Left forelimb (tissue), 1 donor: Measurements from ENCODE around the gene FBXO9.

ENCODE experiments used
- DNase-seq: peaks from one replicate; pipeline ENCODE4 v3.0.0-alpha.2; 2018; ENCODE audit warnings: low spot score

Gene FBXO9

DNA sequence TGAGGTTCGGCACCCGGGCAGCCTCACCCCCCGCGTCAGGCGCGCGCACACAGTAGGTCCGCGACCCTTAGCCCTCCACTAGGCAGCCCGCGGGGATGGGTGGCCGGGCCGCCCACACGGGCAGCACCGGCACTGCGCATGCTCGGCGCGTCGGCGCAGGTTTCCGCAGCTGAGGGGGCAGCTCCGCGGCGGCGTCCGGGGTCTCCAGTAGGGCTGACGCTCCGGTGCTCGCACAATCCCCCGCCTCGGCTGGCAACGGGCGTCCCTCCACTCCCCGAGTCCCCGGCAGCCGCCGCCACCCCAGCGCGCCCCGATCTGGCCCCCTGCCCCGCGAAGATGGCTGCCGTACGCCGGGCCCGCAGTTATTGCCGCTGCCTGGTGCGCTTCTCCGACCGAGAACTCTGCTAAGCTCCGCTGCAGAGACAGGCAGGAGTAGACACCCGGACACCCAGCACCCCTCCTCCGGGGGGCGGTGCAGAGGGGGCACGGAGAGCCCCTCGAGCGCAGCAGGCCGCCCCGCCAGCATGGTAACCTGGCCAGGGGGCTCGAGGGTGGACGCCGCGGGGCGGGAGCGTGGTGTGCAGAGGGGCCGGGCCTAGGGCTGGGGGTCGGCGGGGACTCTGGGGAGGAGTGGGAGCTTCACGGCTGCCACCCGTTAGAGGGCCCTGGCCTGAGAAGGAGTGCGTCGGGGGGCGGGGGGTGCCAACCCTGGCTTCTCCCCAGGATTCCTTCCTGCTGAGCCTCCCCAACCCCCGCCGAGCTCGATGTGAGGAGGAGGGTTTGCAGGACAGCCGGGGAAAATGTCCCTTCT, at the start of gene FBXO9:
Gene FBXO9, plus strand, starts transcription at position 139 of the 811 bp plus-strand sequence. Its CDS starts 386 bp downstream, at position 525.
- peak; percentile 92 for DNase-seq

DNA sequence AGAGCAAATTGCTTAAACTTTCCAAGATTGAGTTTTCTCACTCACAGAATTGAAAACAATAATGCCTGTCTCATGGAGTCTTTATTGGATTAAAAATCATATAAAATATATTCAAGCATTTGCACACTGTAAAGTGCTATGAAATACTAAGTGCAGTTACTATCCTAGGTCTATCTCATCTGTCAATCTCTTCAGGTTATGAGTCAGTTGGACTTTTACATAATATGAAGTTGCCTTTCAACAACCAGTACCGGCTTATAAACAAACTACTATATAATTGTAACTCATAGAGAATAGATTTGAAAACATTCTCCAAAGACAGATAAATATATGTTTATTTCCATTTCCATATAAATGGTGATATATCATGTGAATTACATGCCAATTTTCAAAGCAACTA, 49.7 kb upstream of the FBXO9 start:
- DNase-seq: no peak

DNA sequence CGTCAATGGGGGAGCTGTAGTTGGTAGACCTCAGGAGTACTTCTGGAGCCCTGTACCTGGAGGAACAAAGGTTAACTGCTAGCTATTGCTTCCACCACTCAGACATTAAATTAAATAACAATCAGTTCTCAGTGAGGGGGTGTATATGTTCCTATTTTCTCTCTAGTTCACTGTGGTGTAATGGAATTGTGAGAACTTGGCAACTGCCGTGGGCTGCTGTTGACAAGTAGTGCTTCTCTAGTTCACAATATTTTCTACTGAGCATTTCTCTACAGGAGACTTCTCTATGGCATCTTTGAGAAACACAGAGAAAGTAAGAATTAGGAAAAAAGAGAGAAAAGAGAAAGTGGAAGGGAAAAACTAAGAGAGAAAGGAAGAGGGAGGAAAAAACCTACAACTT, 46.8 kb upstream of the FBXO9 start:
- no peak for DNase-seq

DNA sequence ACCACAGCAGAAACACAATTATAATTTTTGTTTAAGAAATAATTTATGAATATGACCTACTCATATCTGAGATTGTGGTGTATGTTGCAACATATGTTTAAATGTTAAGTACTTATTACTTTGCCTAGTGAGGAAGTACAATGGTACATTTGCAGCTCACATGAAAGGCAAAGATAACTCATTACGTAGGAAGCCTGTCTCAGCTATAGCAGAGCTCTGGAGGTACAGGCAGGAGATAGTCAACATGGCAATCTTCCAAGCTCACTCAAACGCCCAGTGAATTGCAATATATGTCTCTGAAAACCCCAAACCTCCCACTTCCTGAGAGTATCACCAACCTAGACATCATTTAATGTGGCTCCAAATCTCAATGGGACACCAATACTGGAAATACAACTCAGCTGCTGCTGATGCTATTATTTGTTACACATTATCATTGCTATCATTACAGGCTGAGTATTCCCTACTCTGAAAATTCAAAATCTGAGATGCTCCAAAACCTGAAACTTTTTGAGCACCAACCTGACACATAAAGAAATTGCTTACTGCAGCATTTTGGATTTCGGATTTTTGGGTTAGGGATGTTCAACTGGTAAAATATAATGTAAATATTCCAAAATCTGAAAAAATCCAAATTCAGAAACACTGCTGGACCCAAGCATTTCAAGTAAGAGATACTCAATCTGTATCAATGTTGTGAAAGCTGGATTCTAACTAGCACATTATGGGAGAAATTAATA, 45.0 kb upstream of the FBXO9 start:
- DNase-seq: no peak

DNA sequence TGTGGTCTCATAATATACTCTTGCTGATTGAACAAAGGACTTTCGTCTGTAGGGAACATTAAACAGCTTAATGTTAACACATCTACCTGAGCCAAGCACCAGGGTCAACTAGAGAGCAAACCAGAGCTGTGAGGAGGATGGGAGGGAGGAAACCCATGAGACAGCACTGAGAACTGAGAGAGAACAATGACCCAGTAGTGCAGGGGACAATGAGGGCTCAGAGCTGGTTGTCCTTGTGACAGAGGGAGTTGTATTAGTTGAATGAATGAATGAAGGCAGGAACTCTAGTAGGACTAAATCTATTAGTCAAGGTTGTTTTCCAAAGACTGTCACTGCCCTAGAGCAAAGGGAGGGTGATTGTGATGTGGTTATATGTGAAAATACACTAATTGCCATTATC, 41.9 kb upstream of the FBXO9 start:
- DNase-seq: no peak

DNA sequence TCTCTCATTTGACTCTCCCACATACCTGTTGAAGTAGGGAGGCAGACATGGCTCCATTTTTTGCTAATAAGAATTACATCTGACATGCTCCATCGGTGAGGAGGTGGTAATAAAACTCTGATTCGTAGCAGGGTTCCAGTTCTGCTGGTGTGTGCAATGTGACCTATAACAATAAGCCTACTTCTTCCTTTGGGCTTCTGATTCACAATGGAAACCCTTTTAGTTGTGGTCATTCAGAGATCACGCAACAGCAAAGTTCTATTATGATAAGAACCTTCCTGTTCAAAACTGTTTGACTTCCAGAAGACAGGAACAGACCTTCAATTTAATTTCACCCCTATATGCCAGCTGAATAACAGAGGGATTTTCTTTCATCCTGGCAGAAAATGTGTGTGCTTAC, 38.7 kb upstream of the FBXO9 start:
- no peak for DNase-seq

DNA sequence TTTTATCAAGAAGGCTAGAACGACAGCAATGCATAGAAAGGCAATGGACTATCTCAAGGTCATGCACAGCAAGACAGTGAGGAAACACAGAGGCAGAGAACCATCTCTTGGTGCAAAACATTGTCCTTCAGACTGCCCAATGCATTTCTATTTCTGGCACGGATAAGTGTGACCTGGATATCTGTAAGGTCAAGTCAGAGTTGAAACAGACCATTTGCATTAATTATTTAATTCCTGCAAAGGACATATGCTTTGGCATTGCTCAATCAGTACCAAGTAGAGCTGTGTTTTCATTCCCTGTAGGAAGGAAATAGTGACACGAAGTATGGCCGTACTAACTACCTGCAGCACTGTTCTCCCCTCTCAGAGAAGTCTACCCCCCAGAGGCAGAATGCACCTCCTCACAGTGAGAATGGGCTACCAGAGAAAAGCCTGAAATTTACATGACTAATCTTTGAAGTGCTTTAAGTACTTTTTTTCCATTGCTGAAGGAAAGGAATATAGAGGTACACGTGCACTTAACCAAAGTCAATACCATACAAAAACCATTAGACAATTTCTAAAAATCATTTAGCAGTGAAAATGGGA, 38.0 kb upstream of the FBXO9 start:
- DNase-seq: no peak

DNA sequence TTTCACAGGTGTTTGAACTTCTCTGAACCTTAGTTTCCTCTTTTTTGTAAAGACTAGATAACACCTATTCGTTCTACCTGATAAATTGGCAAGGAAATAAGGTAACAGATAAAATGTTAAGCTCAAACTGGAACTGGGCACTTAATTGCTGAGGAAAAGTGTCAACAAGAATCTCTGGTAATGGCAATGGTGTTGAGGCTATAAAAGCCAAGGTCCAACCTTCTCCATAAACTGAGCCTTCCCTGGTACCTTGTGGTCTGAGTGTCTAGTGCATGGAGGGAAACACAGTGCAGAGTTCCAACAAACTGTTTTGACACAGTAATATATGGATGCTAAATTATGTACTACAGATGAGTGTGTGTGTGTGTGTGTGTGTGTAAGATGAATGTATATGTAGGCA, 36.7 kb upstream of the FBXO9 start:
- DNase-seq: no peak

DNA sequence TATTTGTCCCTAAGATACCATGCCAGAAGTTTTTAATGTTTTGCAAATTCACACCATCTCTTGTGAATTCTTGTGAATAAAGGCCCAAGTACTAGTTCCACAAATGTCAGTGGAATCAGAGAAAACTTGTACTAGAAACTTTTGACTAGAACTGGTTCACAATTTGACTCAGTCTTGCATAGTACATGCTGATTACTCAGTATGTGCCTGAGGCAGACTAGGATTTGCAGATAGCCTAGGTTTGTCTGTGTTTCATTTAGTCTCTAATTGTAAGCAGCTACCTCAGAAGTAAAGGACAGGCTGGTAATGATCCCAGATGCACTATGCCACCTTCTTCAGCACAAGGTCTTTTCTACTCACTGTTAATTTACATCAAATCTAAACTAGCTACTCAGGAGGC, 35.9 kb upstream of the FBXO9 start:
- no peak for DNase-seq

DNA sequence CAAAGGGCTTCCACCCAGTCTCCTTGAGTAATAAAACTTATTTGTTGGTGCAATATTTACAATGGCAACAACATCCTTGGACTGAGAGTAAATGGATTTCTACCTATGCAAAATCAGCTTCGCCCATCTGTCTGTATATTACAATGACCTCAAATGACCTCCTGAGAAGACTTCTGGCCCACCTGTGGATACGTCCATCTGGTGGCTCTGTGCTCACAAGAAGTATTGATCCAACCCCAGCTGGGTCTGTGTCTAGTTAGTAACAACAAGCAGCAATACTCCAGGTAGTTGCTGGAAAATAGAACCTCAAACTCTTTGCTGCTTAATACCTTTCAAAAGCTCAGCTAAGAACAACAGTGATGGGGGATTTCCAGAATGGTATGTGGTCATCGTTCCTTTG, 35.4 kb upstream of the FBXO9 start:
- no peak for DNase-seq

DNA sequence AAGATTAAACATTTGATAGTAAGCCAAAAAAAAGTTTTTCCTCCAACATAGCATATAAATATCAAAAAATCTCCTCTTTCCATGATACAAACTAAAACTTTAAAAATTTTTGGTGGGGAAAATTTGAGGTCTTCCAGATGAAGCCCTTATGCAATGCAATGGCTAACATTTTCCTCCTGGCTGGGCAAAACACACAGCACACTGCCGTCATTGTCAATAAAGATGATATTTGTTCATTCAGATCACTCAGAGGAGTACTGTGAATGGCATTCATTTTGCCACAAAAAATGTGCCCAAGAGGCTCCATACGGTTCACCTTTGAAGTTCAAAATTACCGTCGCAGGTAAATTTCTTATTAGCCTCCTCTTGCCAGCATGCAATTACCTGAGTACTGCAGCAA, 33.9 kb upstream of the FBXO9 start:
- no peak for DNase-seq

DNA sequence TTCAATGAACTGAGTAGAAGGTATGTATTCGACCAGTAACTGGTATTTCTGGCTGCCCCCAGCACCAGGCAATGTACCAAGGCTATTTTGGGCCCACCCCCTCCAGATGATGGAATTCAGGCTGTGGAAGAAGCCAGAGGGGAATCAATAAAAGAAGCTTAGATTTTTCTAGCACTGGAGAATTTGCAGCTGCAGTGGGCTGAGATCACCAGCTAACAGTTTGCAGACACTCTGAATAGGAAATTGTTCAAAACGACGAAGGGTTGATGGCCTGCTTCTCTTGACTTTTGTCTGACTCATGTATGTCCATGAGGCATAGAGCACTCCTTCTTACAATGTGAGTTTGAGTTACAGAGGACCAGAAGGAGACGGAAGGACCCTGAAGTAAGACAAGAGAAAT, 32.4 kb upstream of the FBXO9 start:
- DNase-seq: no peak

DNA sequence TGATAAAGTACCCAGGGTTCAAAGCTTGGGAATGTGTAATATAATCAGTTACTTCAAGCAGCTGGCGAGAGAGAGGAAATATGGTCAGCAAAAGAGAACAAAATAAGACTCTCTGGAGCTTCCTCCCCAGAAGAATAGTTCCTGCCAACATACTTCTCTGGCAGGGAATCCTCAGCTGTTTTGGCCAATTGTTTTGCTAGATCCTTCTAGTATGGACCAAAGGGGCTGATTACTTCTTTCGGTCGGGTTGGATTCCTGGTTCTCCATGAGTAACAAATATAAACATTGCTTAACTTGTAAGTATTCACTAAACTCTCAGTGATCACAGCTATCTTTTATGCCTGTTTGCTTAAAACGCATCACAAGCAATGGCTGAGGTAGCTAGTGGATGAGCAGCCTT, 31.4 kb upstream of the FBXO9 start:
- DNase-seq: no peak

DNA sequence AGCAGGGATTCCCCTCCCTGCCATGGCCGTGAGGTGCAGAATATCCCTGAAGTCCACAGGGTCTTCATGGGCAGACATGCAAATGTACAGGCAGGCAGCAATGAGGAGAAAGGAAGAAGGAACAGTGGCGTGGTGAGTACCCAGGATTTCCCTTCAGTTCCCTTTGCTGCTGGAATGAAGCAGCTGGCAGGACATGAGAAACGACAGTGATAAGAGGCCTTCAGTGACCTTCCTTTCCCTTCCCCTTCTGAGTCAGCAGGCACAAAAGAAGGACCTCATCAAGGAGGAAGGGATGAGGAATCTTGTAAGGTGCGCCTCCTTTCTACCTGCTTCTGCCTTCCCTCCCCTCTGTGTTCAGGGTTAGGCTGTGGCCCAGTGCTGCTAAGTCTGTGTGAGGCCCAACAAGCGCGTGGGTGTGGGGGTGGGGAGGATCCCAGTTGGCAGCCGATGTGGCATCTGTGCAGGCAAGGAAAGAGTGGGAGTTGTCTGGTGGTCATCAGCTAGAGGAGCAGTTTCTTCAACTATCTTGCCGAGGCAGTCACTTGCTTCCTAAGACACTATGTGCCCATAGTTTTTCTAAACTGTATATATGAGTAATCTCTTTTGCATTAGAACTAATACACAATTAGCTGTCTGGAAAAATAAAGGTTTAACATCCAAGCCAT, 29.5 kb upstream of the FBXO9 start:
- no peak for DNase-seq

DNA sequence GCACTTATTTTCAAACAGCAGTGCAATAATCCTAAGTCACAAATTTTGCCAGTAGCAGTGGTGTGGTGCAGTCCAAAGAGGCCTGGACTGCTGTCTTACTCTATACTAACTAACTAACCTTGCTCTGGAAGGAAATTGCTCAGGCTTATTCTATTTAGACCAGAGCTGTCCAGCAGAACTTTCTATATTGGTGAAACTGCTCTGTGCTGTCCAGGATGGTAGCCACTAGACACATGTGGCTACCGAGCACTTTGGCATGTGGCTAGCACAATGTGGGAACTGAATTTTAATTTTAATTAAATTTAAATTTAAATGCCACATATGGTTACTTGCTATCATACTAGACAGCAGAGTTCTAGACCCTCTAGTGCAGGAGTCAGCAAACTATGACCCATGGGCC, 27.1 kb upstream of the FBXO9 start:
- DNase-seq: no peak

DNA sequence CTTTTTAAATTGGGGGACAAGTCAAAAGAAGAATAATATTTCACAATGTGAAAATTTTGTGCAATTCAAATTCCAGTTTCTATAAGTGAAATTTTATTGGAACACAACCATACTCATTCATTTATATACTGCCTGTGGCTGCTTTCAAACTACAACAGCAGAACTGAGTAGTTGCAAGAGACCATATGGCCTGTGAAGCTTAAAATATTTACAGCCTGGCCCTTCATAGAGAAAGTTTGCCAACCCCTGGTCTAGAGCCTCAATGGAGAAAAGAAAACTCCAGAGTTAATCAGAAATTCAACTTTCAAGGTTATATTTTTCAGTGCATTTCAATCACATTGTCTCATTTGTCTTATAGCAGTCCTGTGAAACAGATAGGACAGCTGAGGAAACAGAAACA, 26.6 kb upstream of the FBXO9 start:
- DNase-seq: no peak

DNA sequence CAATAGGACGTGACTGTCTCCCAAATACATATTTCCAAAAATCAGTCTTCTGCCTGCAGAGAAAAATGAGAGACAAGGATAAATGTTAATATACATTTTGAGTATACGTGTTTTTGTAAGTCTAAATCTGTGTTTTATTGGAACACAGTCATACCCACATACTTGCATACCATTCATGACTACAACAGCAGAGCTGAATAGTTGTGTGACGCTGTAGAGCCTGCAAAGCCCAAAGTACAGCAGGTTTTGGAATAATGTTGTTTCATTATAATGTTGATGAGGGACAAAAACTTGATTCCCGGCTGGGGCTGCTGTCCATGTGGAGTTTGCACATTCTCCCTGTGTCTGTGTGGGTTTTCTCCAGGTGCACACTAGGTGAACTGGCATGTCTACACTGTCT, 23.8 kb upstream of the FBXO9 start:
- no peak for DNase-seq

DNA sequence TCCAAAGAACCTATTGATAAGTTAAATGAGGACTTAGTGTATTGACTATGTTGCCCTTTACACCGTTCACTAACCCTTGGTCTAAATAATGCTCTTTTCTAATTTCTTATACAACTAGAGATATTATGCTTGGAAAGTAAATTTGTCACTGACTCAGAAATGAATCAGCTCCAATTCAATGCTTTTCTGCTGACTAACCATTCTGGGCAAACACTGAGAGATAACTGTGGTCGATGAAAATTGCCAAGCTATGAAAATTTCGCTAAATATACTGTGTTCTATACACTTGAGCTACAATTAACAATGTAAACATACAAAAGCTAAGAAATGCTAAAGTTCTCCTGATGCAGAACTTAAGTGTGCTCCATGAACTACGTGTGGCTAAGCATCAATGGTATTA, 23.1 kb upstream of the FBXO9 start:
- no peak for DNase-seq

DNA sequence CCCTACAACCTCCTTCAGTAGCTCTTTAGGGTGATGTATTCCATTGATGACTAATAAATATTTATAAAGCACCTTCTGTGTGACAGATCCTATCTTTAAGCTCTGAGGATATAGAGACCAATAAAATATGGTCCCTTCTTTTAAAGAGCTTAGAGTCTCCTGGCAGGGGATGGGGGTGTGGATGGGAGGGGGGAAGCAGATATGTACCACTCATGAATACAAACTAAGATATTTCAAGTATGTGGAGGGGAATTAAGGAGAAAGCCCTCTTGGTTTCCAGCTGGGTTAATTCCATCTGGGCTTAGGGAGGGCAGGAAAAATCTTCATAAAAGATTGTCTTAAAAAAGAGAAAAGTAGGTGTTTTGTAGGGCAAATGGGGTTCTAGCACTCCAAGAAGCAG, 21.6 kb upstream of the FBXO9 start:
- no peak for DNase-seq

DNA sequence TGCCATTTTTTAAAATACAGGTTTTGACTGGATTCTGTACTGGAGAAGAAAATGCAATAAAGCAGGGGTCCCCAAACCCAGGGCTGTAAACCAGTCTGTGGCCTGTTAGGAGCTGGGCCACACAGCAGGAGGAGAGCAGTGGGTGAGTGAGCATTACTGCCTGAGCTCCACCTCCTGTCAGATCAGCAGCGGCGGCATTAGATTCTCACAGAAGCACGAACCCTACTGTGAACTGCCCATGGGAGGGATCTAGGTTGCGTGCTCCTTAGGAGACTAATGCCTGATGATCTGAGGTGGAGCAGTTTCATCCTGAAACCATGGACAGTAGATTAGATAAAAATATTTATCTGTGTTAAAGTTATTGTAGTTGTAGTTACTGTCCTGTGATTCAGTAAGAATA, 21.1 kb upstream of the FBXO9 start:
- DNase-seq: no peak

DNA sequence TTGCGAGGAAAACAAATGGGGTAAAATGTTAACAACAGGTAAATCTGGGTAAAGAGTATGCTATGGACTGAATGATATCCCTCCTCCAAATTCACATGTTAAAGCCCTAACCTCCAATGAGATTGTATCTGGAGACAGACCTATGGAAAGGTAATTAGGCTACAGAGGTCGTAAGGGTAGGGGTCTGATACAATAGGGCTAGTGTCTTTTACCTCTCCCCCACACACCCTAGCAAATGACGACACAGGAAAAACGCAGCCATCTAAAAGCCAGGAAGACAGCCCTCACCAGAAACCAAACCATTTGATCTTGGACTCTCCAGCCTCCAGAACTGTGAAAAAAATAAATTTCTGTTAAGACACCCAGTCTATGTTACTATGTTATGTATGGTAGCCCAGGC, 20.6 kb upstream of the FBXO9 start:
- no peak for DNase-seq

DNA sequence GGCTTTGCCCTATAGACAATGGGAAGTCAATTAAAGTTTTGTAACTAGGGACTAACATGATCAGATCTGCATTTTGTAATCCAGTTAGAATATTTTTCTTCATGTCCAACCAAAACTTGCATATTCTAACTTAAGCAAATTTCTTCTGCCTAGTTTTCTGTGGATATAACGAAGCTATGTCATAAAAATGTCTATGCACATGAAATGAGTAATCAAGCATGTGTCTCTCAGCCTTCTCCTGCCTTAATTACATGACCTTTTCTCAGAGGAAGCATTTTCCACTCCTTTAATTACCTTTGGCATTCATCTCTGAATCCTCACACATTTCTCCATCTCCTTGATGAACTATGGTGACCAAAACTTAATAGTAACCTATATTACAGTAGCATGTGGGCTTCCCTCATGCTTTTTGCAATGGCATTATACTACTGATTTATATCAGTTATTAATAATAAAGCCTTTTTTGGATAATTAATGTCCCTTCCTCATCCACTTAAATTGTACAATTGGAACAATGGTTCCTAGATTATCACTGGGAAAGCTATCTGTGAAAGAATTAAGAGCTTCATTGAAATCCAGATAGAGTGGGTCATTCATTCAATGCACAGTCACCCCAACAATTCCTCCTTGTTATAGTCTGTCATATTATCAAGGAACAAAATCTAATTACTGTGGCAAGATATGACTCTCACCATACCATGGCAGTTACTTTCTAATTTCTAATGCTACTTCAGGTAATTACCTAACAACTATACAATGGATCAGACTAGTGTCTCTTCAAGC, 19.1 kb upstream of the FBXO9 start:
- DNase-seq: no peak
